ENCODE results near the gene RAD51B.
A peak's percentile ranks its signal among the peaks of the same experiment; 100 is the strongest.

DNA sequence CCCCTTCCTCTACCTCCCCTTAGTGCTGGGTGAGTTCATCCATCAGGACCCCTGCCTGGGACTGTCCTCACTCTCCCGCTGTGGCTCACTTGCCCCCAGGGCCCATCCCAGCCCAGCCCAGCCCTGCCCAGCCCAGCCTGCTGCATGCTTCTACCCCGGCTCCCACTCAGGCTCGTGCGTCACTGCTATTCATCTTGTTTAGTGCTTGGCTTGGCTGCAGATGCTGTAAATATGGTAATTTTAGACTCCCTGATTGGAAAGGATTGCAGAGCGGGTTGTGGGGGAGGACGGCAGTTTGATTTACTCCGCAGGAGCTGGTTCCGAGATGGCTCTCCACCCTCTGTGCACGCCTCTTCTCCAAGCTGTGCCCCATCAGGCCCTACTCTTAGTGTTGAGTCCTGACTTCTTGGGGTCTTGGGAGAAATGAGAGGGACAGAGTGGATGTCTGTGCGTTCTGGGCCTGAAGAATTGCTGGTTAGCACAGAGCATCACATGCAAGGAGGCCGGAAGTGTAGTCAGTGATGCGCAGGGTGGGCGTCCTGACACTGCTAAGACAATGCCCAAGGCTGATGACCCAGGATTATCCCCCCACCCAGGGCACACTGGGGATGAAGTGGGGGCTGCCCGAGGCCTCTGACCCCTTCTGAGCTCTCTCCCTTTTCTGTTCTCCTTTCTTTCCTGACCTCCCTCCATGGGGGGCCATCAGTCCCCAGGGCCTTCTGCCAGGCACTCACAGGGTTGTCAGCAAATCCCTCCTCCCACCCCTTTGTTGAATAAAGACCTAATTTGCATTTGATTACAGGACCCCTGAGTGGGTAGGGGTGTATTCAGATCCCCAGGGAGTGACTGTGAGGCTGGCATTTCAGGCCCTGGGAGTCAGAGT, 728.9 kb downstream of the RAD51B start:
- TF ChIP-seq, protein P1, sequence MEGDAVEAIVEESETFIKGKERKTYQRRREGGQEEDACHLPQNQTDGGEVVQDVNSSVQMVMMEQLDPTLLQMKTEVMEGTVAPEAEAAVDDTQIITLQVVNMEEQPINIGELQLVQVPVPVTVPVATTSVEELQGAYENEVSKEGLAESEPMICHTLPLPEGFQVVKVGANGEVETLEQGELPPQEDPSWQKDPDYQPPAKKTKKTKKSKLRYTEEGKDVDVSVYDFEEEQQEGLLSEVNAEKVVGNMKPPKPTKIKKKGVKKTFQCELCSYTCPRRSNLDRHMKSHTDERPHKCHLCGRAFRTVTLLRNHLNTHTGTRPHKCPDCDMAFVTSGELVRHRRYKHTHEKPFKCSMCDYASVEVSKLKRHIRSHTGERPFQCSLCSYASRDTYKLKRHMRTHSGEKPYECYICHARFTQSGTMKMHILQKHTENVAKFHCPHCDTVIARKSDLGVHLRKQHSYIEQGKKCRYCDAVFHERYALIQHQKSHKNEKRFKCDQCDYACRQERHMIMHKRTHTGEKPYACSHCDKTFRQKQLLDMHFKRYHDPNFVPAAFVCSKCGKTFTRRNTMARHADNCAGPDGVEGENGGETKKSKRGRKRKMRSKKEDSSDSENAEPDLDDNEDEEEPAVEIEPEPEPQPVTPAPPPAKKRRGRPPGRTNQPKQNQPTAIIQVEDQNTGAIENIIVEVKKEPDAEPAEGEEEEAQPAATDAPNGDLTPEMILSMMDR (IDR thresholded peaks at IDR 0.05) = no peak
- TF ChIP-seq POLR2A (IDR thresholded peaks at IDR 0.05) = no peak
- peak; percentile 50 to 52 for TF ChIP-seq POLR2AphosphoS5 (IDR thresholded peaks at IDR 0.05)

Data from upper lobe of left lung (tissue), 4 donors.